Mesodermal cell (in vitro differentiated cells): ENCODE measurements around the gene PAFAH1B2.
"Not testable (repeated sequence)": the region's sequence is repeated elsewhere in the genome, so short reads cannot be mapped to it uniquely, and the experiment has no call there.

Experiments
- H3K27ac ChIP-seq: 2 replicates; pipeline ENCODE4 v1.7.0; 2013; ENCODE audit warnings: mild to moderate bottlenecking, low read depth, low read length, moderate library complexity; ENCODE audit not compliant: severe bottlenecking
- H3K36me3 ChIP-seq: 2 replicates; pipeline ENCODE4 v1.7.1; 2013; ENCODE audit warnings: mild to moderate bottlenecking, low read length, moderate library complexity; ENCODE audit not compliant: control insufficient read depth, insufficient read depth
- H3K4me1 ChIP-seq: one replicate; pipeline ENCODE4 v1.7.1; 2013; ENCODE audit warnings: mild to moderate bottlenecking, low read length; ENCODE audit not compliant: insufficient read depth, control insufficient read depth, poor library complexity, severe bottlenecking
- H3K4me3 ChIP-seq: 2 replicates; pipeline ENCODE4 v1.7.0; 2013; ENCODE audit warnings: low read length, control low read depth, mild to moderate bottlenecking; ENCODE audit not compliant: insufficient read depth, poor library complexity, severe bottlenecking; ENCODE audit errors: extremely low read depth
- H3K9me3 ChIP-seq: 2 replicates; pipeline ENCODE4 v1.7.1; 2013; ENCODE audit warnings: mild to moderate bottlenecking, low read length, moderate library complexity; ENCODE audit not compliant: control insufficient read depth
- WGBS, 2 experiments: methylation state at CpG; one replicate each; pipeline ENCODE4 v1.1.5; 2013; ENCODE audit warnings: missing lambda C conversion rate in 2 of 2; ENCODE audit not compliant: insufficient coverage in 2 of 2; 5-methylcytosine and 5-hydroxymethylcytosine counted together

The PAFAH1B2 gene

DNA sequence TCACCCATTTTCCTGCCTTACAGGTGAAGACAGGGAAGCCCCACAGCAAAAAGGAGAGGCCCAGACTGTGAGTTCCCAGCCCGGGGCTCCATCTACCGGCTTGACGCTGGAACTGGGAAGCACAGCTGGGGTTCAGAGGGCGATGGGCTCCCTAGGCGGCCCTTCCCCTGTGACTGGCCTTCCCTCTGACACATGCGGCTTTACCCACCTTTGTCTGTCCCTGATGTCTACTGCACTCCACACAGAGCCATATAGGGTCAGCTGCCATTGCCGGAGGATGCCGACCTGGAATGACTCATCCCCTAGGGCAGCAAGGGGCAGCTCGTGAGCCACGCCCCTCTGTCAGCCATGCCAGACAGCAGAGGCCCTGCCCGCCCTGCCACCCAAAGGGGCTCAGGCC, 62.8 kb downstream of the PAFAH1B2 start:
- H3K4me1 ChIP-seq = peaks cover 37% of the 10 kb centered on the region
- 90 to 100% methylated on average over 2 of the region's 11 CpGs for WGBS, 2 experiments
- not testable (repeated sequence) for H3K9me3 ChIP-seq, H3K4me3 ChIP-seq, H3K27ac ChIP-seq
- peaks cover 42% of the 10 kb centered on the region for H3K36me3 ChIP-seq

- Histone ChIP-seq H3K36me3 (peaks cover 42% of the 10 kb centered on the region), H3K4me1 (peaks cover 31% of the 10 kb centered on the region)
- not testable (repeated sequence) for H3K9me3 ChIP-seq, H3K4me3 ChIP-seq, H3K27ac ChIP-seq
- 88 to 93% methylated on average over 3 to 4 of the region's 5 CpGs for WGBS, 2 experiments
Measured at GRCh38 chr11:117207481-117207880, 63.4 kb downstream of the PAFAH1B2 start.

GRCh38 chr11:117208710-117209109, 64.6 kb downstream of the PAFAH1B2 start:
- peaks cover 19% of the 10 kb centered on the region for H3K4me1 ChIP-seq
- not testable (repeated sequence) for H3K9me3 ChIP-seq, H3K4me3 ChIP-seq, H3K27ac ChIP-seq
- H3K36me3 ChIP-seq = peaks cover 39% of the 10 kb centered on the region
- 86 to 95% methylated on average over 6 of the region's 13 CpGs for WGBS, 2 experiments

- not testable (repeated sequence) for H3K27ac ChIP-seq, H3K4me3 ChIP-seq, H3K9me3 ChIP-seq
- 90 to 94% methylated on average over 5 to 6 of the region's 8 CpGs for WGBS, 2 experiments
- H3K36me3 ChIP-seq = peaks cover 34% of the 10 kb centered on the region
- peaks cover 11% of the 10 kb centered on the region for H3K4me1 ChIP-seq
Measured at GRCh38 chr11:117209351-117210125, 65.5 kb downstream of the PAFAH1B2 start.

DNA sequence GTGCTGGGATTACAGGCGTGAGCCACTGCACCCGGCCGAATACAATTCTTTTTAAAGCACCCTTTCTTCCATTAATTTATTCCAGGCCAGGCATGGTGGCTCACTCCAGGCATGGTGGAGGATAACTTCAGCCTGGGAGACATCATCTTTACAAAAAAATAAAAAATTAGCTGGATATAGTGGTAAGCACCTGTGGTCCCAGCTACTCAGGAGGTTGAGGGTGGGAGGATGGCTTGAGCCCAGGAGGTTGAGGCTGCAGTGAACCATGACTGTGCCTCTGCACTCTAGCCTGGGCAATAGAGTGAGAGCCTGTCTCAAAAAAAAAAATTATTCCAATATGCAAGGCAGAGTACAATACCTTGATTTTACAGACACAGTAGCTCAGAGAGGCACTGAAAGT, 66.5 kb downstream of the PAFAH1B2 start:
- H3K4me1 ChIP-seq = no peaks in the 10 kb centered on the region
- no peak overlapping the region for H3K27ac ChIP-seq
- no peak overlapping the region for H3K4me3 ChIP-seq
- no peaks in the 10 kb centered on the region for H3K9me3 ChIP-seq
- 90 to 100% methylated on average over 3 of the region's 3 CpGs for WGBS, 2 experiments
- peaks cover 27% of the 10 kb centered on the region for H3K36me3 ChIP-seq

DNA sequence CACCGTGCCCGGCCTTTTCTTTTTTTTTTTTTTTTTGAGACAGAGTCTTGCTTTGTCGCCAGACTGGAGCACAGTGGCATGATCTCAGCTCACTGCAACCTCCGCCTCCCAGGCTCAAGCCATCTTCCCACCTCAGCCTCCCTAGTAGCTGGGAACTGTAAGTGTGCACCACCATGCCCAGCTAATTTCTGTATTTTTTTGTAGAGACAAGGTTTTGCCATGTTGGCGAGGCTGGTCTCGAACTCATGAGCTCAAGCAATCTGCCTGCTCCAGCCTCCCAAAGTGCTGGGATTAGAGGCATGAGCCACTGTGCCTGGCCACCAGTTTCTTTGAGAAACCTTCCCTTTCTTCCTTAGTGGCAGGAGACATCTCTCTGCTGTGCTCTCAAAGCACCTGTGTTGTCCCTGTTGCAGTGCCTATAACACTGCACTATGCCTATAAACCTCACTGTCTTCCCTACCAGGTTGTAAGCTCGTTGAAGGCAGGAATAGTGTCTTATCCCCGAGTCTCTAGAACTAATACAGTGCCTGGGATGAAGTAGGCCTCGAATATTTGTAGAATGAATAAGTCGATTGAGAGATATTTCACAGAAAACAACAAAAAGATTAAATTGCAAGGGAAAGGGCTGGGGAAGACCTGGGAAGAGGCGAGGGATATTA, 68.7 kb downstream of the PAFAH1B2 start:
- no peak overlapping the region for H3K27ac ChIP-seq

GRCh38 chr11:117214404-117215110, 70.5 kb downstream of the PAFAH1B2 start:
- Histone ChIP-seq H3K4me3 (no peak overlapping the region), H3K9me3 (no peaks in the 10 kb centered on the region), H3K4me1 (peaks cover 20% of the 10 kb centered on the region), H3K36me3 (peaks cover 62% of the 10 kb centered on the region), H3K27ac (no peak overlapping the region)
- WGBS, 2 experiments = 77 to 86% methylated on average over 4 to 5 of the region's 7 CpGs

More for the DNA sequence above, 68.7 kb downstream of the PAFAH1B2 start:
- H3K36me3 ChIP-seq = peaks cover 45% of the 10 kb centered on the region
- no peak overlapping the region for H3K4me3 ChIP-seq
- peaks cover 9% of the 10 kb centered on the region for H3K4me1 ChIP-seq
- 94 to 96% methylated on average over 7 of the region's 11 CpGs for WGBS, 2 experiments
- no peaks in the 10 kb centered on the region for H3K9me3 ChIP-seq

DNA sequence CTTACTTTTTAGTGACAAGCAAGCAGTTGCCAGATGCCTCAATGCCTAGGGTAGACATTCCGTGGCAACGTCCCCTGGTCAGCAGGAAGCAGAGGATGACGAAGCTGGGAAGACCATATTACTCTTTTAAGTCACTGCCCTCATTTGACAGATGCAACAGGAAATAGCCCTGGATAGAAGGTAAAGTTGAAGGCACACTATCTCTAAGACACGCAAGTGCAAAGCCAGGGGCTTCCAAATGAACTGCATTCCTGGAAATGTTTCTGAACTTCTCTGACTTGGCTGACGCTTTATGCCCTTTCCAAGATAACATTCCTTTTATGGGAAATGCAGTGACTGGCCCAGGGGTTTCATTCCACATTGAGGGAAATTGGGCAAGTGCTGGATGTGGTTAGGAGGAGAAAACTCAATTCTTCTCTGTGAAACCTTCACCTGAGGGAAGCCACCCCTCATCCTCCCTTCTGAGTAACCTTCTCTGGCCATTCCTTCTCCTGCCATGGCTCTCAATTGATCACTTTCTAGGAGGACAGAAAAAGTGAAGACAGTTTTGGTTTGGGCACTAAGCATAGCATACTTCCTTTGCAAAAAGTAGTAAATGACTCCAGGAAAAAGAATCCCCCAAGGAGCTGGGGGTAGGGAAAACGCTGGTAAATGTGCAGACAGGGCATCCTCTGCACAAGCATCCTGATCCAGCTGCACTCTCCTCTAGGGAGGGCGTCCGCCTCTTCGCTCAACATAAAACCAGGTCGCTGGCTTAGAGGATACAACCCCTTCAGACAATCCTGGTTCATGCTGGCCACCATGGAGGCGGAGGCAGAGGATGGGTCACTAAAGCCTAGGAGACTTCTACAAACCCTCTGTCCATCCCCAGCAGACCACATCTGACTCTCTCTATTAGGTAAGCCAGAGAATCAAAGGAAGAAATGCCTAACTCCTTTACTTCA, 73.3 kb downstream of the PAFAH1B2 start:
- 89 to 94% methylated on average over 7 to 10 of the region's 11 CpGs for WGBS, 2 experiments
- Histone ChIP-seq H3K4me1 (peaks cover 20% of the 10 kb centered on the region), H3K9me3 (no peaks in the 10 kb centered on the region), H3K27ac (peak overlapping the region; percentile 10), H3K4me3 (no peak overlapping the region), H3K36me3 (peaks cover 77% of the 10 kb centered on the region)

GRCh38 chr11:117218133-117218915, 74.2 kb downstream of the PAFAH1B2 start:
- peaks cover 20% of the 10 kb centered on the region for H3K4me1 ChIP-seq
- 96 to 97% methylated on average over 5 to 6 of the region's 15 CpGs for WGBS, 2 experiments
- no peaks in the 10 kb centered on the region for H3K9me3 ChIP-seq
- H3K27ac ChIP-seq = peak overlapping the region; percentile 10
- H3K36me3 ChIP-seq = peaks cover 76% of the 10 kb centered on the region
- H3K4me3 ChIP-seq = no peak overlapping the region
